NCI-H2171 (cell line): ENCODE data around the gene TMEM138.

Source experiments
- DNase-seq: peaks from one replicate; lab custom pipeline; 2025; lab: John Stamatoyannopoulos, UW

TMEM138 gene

GRCh38 chr11:61342207-61342803 is 19.9 kb upstream of the TMEM138 start:
- DNase-seq: no peak

DNA sequence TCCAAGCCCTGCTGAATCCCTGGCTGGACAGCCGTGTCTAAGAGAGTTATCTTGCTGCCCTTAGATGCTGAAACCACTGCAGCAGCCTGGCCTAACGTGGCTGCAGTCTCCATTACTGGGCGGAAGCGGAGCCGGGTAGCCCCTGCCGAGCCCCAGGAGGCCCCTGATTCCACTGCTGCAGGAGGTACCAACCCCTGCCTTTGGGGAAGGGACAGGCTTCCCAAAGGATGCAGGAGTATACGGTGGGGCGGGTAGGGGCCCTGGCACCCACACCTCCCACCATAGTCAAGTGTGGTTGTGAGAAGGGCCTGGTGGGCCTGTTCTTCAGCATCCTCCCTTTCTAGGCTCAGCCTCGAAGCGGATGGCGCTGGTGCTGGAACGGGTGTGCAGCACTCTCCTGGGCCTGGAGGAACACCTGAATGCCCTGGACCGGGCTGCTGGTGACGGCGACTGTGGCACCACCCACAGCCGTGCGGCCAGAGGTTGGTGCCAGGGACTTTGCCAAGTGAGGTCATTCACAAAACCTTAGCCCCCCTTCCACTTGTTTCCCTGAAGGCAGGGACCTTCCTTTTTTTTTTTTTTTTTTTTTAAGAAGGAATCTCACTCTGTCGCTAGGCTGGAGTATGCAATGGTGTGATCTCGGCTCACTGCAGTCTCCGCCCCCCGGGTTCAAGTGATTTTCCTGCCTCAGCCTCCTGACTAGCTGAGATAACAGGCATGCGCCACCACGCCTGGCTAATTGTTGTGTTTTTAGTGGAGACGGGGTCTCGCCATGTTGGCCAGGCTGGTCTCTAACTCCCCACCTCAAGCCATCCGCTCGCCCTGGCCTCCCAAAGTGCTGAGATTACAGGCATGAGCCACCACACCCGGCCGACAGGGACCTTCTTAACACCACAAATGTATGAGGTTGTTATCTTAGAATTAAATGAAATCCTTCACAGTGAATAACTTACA is 18.1 kb upstream of the TMEM138 start:
- no peak for DNase-seq

GRCh38 chr11:61345170-61345610 is 17.0 kb upstream of the TMEM138 start:
- peak; percentile 10 for DNase-seq

DNA sequence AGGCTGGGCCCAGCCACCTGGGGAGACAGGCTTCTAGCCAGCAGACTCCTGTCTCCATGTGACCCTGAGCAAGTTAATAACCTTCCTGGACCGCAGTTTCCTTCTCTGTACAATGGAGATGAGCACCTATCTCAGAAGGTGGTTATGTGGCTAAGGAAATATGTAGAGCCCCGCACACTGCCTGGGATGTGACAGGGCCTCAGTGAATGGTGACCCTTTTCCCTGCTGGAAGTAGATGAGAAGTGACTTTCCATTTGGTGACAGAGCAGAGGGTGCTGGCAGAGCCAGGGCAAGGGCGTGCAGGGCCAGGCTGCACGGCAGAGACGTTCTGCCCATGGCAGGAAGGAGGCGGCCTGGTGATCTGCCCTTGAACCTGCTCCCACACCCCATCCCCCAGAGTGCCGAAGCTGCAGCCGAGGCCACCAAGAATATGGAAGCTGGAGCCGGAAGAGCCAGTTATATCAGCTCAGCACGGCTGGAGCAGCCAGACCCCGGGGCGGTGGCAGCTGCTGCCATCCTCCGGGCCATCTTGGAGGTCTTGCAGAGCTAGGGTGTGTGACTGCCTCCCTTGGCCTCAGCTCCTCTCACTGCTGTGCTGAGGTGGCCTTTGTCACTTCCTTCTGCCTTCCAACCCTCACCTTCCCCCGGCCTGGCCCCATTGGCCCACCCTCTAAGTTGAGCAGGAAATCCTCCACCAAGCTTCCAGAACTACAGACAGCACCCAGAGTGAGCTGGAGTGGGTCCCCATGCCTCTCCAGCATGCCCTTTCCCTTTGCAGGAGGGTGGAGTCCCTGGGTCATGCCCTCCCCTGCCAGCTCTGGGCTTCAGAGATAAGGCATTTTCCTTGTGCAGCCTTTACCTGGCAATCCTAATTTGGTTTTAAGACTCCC is 16.0 kb upstream of the TMEM138 start:
- no peak for DNase-seq

GRCh38 chr11:61347916-61348461 is 14.2 kb upstream of the TMEM138 start:
- no peak for DNase-seq

- no peak for DNase-seq
These were observed 12.9 kb upstream of the TMEM138 start for GRCh38 chr11:61349189-61349751.

DNA sequence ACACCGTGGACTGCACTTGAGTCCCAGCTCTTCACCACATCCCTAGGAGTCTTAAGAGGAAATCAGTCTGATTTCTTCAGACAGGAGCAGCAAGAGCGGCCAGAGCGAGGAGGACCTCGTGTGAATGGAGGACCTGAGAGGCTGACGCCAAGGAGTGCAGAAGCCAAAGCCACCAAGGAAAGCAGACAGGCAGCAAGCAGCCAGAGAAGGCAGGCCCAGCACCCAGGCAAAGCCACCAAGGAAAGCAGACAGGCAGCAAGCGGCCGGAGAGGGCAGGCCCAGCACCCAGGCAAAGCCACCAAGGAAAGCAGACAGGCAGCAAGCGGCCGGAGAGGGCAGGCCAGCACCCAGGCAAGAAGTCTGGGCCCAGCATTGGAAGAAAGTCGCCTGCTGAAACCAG is 12.3 kb upstream of the TMEM138 start:
- DNase-seq: no peak

DNA sequence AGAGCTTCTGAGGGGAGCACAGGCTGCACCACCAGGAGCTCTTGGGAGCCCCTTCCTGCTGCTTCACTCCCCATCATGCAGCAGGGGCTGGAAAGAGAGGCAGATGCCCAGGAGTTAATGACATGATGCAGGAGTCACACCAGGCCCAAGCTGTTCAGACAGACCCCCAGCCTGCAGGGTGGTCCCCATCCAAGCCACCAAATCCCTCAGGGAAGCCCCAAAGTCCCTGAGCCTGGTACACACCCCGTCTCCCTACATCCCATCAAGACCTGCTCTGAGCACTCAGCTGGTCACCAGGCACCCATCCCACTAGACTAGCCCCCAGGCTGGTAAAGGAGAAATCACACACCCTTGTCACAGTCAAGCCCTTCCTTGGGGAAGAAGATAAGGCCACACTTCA is 11.8 kb upstream of the TMEM138 start:
- DNase-seq: no peak

GRCh38 chr11:61350803-61351202 is 11.4 kb upstream of the TMEM138 start:
- no peak for DNase-seq

GRCh38 chr11:61352038-61352437 is 10.1 kb upstream of the TMEM138 start:
- no peak for DNase-seq

DNA sequence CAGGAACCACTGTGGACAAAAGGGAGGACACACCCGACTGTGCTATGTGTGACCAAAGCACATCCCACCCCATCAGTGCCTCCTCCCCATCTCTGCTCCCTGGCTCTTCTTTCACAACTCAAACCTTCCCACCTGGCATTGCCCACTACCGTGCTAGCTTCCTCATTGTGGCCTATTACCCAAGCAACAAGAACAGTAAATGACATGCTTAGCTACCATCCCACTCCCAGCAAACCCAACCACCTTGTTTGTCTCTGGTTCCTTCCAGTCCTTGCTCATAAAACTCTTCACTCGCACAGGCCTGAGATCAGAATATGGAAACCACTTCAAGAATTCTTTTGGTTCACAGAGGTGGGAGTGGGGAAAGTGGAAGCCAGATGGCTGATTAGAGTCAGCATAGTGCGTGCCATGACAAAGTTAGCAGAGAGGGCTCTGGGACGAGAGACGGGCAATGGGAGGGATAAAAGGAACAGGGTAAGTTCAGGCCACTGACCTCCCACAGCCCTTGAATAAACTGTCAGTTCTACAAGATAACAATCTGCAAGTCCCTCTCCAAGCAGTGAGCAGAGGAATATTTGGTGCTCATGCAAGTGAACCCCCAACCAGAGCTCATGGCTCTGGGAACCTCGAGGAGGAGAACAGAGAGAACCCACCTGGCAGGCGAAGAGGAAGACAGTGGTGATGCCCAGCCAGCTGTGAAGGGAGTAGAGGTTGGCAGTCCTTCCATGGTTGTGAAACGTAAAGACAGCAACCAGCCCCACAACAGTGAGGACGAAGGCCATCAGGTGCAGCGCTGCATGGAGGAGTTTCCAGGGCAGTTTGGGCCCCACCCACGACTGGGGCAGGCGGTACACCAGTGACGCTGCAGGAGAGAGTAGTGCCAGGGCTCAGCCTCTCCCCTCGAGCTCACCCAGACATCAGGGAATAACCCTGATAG is 8.8 kb upstream of the TMEM138 start:
- DNase-seq: no peak

GRCh38 chr11:61354208-61354607 is 8.0 kb upstream of the TMEM138 start:
- no peak for DNase-seq

DNA sequence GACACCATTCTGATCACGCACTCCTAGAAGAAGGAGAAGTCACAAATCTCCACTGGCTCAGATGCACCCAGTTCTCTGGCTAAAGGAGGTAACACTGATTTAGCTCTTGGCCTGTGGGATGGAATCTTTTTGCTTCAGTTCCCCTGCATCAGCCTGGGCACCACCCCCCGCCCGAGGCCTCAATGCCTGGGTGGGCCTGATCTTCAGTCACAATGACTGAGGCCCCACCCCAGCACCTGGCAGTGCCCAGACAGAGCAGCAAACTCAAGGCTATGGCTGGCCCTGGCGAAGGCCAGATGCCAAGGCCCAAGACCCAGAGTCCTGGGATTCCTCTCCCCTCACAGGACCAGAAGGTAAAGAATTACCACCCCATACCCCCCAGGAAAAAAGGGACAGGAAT is 5.5 kb upstream of the TMEM138 start:
- DNase-seq: no peak

- no peak for DNase-seq
These were observed 4.8 kb upstream of the TMEM138 start for GRCh38 chr11:61357233-61357893.

DNA sequence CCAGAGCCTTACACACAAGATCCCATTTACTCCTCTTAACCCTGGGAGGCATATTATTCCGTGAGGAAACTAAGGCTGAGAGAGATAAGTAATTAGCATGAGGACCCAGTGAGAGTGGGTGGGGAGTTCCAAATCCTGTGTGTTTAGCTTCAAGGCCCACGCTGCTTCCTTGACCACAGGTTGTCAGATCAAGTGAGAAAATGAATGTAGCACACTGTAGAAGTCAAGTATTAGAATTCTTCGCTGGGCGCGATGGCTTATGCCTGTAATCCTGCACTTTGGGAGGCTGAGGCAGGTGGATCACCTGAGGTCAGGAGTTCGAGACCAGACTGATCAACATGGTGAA is 4.3 kb upstream of the TMEM138 start:
- DNase-seq: no peak

- DNase-seq: no peak
These were observed 3.6 kb upstream of the TMEM138 start for GRCh38 chr11:61358566-61358965.

DNA sequence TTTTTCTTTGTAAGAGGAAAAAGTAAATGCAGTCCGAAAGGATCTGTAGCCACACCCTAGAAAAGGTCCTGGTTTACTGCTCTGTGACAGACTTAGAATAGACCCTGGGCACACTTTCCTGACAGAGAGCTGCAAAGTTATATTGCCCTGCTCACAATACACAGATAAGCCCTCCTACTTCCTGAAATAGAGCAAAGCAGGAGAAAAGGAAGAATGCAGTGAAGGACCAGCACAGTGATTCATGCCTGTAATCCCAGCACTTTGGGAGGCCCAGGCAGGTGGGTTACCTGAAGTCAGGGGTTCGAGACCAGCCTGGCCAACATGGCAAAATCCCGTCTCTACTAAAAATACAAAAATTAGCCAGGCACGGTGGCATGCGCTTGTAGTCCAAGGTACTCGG is 2.7 kb upstream of the TMEM138 start:
- no peak for DNase-seq

DNA sequence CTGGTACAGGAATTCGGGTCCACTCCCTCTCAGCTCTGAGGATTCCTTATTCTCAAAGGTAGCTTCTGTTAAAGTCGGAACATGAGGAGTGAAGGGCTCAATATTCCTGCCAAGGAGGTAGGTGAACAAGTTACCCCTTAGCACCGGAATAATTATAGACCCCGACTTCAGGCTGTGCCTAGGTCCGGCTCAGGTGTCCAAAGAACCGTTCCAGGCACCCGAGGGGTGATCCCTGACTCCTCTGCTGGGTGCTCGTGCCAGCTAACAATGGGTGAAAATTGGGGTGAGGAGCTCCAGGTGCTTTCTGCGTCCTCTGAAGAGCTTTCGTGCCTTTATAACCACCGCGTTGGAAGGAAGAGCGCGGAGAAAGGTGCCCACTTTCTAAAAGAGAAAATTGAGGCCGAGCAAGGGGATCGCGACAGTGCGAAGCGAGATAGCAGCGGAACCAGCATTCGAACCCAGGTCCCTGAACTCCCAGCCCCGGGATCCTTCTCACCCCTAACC is 885 bp upstream of the TMEM138 start:
- DNase-seq: no peak

- DNase-seq: no peak
These were observed 335 bp downstream of the TMEM138 start for GRCh38 chr11:61362542-61362875.

DNA sequence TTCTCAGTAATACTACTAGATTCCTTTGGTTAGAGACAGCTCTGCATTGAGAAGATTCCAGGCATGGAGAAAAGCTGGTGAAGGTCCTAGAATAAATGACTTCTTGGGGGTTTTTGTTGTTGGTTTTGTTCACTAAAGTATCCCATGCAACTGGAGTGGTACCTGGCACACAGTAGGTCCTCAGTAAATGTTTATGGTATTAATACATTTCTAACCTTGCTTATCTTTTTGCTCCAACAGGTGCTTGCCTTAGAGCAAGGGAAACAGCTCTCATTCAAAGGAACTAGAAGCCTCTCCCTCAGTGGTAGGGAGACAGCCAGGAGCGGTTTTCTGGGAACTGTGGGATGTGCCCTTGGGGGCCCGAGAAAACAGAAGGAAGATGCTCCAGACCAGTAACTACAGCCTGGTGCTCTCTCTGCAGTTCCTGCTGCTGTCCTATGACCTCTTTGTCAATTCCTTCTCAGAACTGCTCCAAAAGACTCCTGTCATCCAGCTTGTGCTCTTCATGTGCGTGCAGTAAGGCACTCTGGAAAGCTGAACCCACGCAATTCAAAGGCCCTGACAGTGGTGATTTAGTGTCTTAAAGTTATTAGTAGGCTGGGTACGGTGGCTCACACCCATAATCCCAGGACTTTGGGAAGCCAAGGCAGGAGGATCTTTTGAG is 2.0 kb downstream of the TMEM138 start:
- DNase-seq: no peak
